ENCODE data around the gene UBAP2L. TPM values are rescaled to one million over a fixed set of nuclear protein-coding genes. Genes with fewer than 3 reads are reported as not detected.
"Not testable (repeated sequence)": the region's sequence is repeated elsewhere in the genome, so short reads cannot be mapped to it uniquely, and the experiment has no call there.

UBAP2L gene
- total and polyA plus RNA-seq, 10 of the 15 experiments (the other 5 are each of a cell fraction or from before 2014, with no cell fraction given) = 49.9 to 198 (median 152) TPM

DNA sequence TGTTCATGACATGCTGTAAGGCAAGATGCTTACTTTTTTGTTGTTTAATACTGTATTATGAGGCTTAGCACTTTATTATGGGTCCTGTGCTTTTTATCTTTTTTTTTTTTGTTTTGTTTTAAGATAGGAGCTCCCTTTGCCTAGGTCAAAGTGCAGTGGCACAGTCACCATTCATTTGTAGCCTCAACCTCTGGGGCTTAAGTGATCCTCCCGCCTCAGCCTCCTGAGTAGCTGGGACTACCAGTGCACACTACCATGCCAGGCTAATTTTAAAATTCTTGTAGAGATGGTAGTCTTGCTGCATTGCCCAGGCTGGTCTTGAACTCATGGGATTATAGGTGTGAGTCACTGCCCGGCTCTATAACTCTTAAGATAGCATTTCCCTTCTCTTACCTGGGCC is 4.6 kb downstream of the UBAP2L start:
- FAIRE-seq (no peak), DNase-seq (ENCODE audit: low read depth, low spot score) (no peak), ATAC-seq (no peak)
- in situ Hi-C loops (cut with MboI) (no loop called here), intact Hi-C loops (cut with micrococcal nuclease; ENCODE audit: unreplicated experiment) (no loop called here)
- no peak overlapping the region for H3K9ac ChIP-seq (ENCODE audit: control insufficient read depth, insufficient read depth, low read length)
- no peak overlapping the region for H3K4me3 ChIP-seq
- no peak overlapping the region for H3K27ac ChIP-seq (ENCODE audit: control insufficient read depth, insufficient read depth)
- peaks cover 7% of the 10 kb centered on the region; the same call in 1 of the 2 replicates for H3K4me1 ChIP-seq (ENCODE audit: control insufficient read depth, insufficient read depth, low read length)
- no peaks in the 10 kb centered on the region; the same call in 1 of the 2 replicates for H4K20me1 ChIP-seq (ENCODE audit: control insufficient read depth, insufficient read depth)
- no peak overlapping the region for H2AFZ ChIP-seq (ENCODE audit: control insufficient read depth, low read depth, low read length)
- ChIA-PET CTCF (no interaction called here), RAD21 (ENCODE audit: unreplicated experiment) (interaction anchor here (1.3 kb wide), 1 partner anchor 47 kb away, joined by 4 read pairs; the partner anchor contains the start of gene HAX1), POLR2A (interaction anchor here (0.6 kb wide), 2 partner anchors 45 to 118 kb away, joined by 3 read pairs; no protein-coding TSS in a partner anchor), SMC1A (ENCODE audit: uncharacterized antibody, unreplicated experiment) (interaction anchor here (0.6 kb wide), 2 partner anchors 16 to 272 kb away, joined by 3 read pairs; no protein-coding TSS in a partner anchor)
- no TSS peak for BruUV-seq (replicated peaks)
- H3K79me2 ChIP-seq (ENCODE audit: control insufficient read depth, insufficient read depth, low read length) = peaks cover 73% of the 10 kb centered on the region
- 97% methylated on average over 2 of the region's 2 CpGs for WGBS (ENCODE audit: insufficient coverage, insufficient replicate concordance, low lambda C conversion rate, missing lambda C conversion rate)
- H3K27me3 ChIP-seq (replicated peaks in 1 of 2; ENCODE audit: control insufficient read depth in 2 of 2, insufficient read depth in 2 of 2, low read length in 1 of 2) = no peaks in the 10 kb centered on the region
- TF ChIP-seq NR2C1 (IDR thresholded peaks at IDR 0.05) (no peak), SMARCA5 (IDR thresholded peaks at IDR 0.05) (no peak), BACH1 (IDR thresholded peaks at IDR 0.05; ENCODE audit: borderline replicate concordance) (no peak), BHLHE40 (IDR thresholded peaks at IDR 0.05; ENCODE audit: borderline replicate concordance in 1 of 2, low read depth in 2 of 2, low read length in 1 of 2) (no peak), POLR2A (IDR thresholded peaks at IDR 0.05; ENCODE audit: low read depth, low read length) (no peak), IKZF1 (conservative IDR thresholded peaks at IDR 0.05) (no peak)
- H3K4me2 ChIP-seq (ENCODE audit: control insufficient read depth, insufficient read depth) = peak overlapping the region; percentile 23; the same call in 1 of the 2 replicates
- H3K36me3 ChIP-seq (ENCODE audit: control insufficient read depth in 2 of 2, insufficient read depth in 2 of 2, low read length in 1 of 2) = peaks cover 6 to 26% of the 10 kb centered on the region in 2 experiments
- no peaks in the 10 kb centered on the region for H3K9me3 ChIP-seq (replicated peaks; ENCODE audit: control insufficient read depth, insufficient read depth, low read length)

DNA sequence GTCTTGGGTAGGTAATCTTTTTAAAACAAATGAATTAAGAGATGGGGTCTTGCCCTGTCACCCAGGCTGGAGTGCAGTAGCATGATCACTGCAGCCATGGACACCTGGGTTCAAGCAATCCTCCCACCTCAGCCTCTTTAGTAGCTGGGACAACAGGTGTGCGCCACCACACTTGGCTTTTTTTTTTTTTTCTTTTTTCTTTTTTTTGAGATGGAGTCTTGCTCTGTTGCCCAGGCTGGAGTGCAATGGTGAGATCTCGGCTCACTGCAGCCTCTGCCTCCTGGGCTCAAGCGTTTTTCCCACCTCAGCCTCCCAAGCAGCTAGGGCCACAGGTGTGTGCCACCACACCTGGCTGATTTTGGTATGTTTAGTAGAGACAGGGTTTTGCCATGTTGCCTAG is 10.4 kb downstream of the UBAP2L start:
- POLR2A ChIA-PET, ATAC-seq: not testable (repeated sequence)
- peaks cover 17% of the 10 kb centered on the region for H3K79me2 ChIP-seq (ENCODE audit: control insufficient read depth, insufficient read depth, low read length)

DNA sequence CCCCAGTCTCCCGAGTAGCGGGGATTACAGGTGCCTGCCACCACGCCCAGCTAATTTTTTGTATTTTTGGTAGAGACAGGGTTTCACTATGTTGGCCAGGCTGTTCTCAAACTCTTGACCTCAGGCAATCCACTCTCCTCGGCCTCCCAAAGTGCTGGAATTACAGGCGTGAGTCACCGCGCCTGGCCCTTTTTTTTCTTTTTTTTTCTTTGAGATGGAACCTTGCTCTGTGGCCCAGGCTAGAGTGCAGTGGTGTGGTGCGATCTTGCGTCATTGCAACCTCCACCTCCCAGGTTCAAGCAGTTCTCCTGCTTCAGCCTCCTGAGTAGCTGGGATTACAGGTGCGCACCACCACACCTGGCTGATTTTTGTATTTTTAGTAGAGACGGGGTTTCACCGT is 12.4 kb downstream of the UBAP2L start:
- H3K9ac ChIP-seq (ENCODE audit: control insufficient read depth, insufficient read depth, low read length); ATAC-seq; H4K20me1 ChIP-seq (ENCODE audit: control insufficient read depth, insufficient read depth); FAIRE-seq; BruUV-seq (replicated peaks); in situ Hi-C loops (cut with MboI); H2AFZ ChIP-seq (ENCODE audit: control insufficient read depth, low read depth, low read length); H3K4me2 ChIP-seq (ENCODE audit: control insufficient read depth, insufficient read depth); H3K27ac ChIP-seq (ENCODE audit: control insufficient read depth, insufficient read depth); H3K4me1 ChIP-seq (ENCODE audit: control insufficient read depth, insufficient read depth, low read length); H3K4me3 ChIP-seq; intact Hi-C loops (cut with micrococcal nuclease; ENCODE audit: unreplicated experiment); H3K9me3 ChIP-seq (replicated peaks; ENCODE audit: control insufficient read depth, insufficient read depth, low read length); H3K79me2 ChIP-seq (ENCODE audit: control insufficient read depth, insufficient read depth, low read length); SMC1A ChIA-PET (ENCODE audit: uncharacterized antibody, unreplicated experiment); H3K27me3 ChIP-seq (replicated peaks in 1 of 2; ENCODE audit: control insufficient read depth in 2 of 2, insufficient read depth in 2 of 2, low read length in 1 of 2); RAD21 ChIA-PET (ENCODE audit: unreplicated experiment); POLR2A ChIA-PET; DNase-seq (ENCODE audit: low read depth, low spot score): not testable (repeated sequence)
- CTCF ChIA-PET = interaction anchor here (0.7 kb wide), 2 partner anchors 32 kb away, joined by 3 to 5 read pairs; no protein-coding TSS in a partner anchor
- 97% methylated on average over 12 of the region's 12 CpGs for WGBS (ENCODE audit: insufficient coverage, insufficient replicate concordance, low lambda C conversion rate, missing lambda C conversion rate)
- H3K36me3 ChIP-seq (ENCODE audit: control insufficient read depth in 2 of 2, insufficient read depth in 2 of 2, low read length in 1 of 2) = peaks cover 12 to 37% of the 10 kb centered on the region in 2 experiments

More for the DNA sequence above, 10.4 kb downstream of the UBAP2L start:
- in situ Hi-C loops (cut with MboI); H3K4me2 ChIP-seq (ENCODE audit: control insufficient read depth, insufficient read depth); H3K9me3 ChIP-seq (replicated peaks; ENCODE audit: control insufficient read depth, insufficient read depth, low read length); intact Hi-C loops (cut with micrococcal nuclease; ENCODE audit: unreplicated experiment); H4K20me1 ChIP-seq (ENCODE audit: control insufficient read depth, insufficient read depth); H2AFZ ChIP-seq (ENCODE audit: control insufficient read depth, low read depth, low read length); FAIRE-seq; H3K4me3 ChIP-seq; H3K4me1 ChIP-seq (ENCODE audit: control insufficient read depth, insufficient read depth, low read length); RAD21 ChIA-PET (ENCODE audit: unreplicated experiment); H3K27ac ChIP-seq (ENCODE audit: control insufficient read depth, insufficient read depth); DNase-seq (ENCODE audit: low read depth, low spot score); H3K9ac ChIP-seq (ENCODE audit: control insufficient read depth, insufficient read depth, low read length); H3K27me3 ChIP-seq (replicated peaks in 1 of 2; ENCODE audit: control insufficient read depth in 2 of 2, insufficient read depth in 2 of 2, low read length in 1 of 2); BruUV-seq (replicated peaks); CTCF ChIA-PET: not testable (repeated sequence)
- WGBS (ENCODE audit: insufficient coverage, insufficient replicate concordance, low lambda C conversion rate, missing lambda C conversion rate) = 100% methylated on average over 2 of the region's 3 CpGs
- H3K36me3 ChIP-seq (ENCODE audit: control insufficient read depth in 2 of 2, insufficient read depth in 2 of 2, low read length in 1 of 2) = peaks cover 12 to 40% of the 10 kb centered on the region in 2 experiments
- SMC1A ChIA-PET (ENCODE audit: uncharacterized antibody, unreplicated experiment) = interaction anchor here (1.3 to 2.2 kb wide), 4 partner anchors 9 to 41 kb away, joined by 3 to 7 read pairs (median 3); partner anchors contain the start of gene HAX1
